ENCODE data around the gene HNRNPA1L2.
A peak's percentile ranks its signal among the peaks of the same experiment; 100 is the strongest.

HNRNPA1L2 gene

GRCh38 chr13:52644108-52644507 lies 1.9 kb downstream of the HNRNPA1L2 start:
- H3K27ac ChIP-seq (ENCODE audit: insufficient read depth in 1 of 2, low read depth in 1 of 2, low read length in 2 of 2, poor library complexity in 1 of 2, severe bottlenecking in 2 of 2): no peak overlapping the region
- H3K4me1 ChIP-seq (ENCODE audit: control extremely low read depth in 1 of 4, control insufficient read depth in 4 of 4, insufficient read depth in 4 of 4, low read length in 3 of 4): no peaks in the 10 kb centered on the region
- ChIA-PET CTCF (interaction anchor here (1.0 kb wide), 1 partner anchor 9 kb away, joined by 5 read pairs; no protein-coding TSS in a partner anchor), POLR2A (no interaction called here)
- 93% methylated on average over 3 of the region's 3 CpGs for WGBS (ENCODE audit: insufficient coverage)
- no peak for DNase-seq
- no peaks in the 10 kb centered on the region for H3K27me3 ChIP-seq (replicated peaks in 2 of 5; ENCODE audit: control insufficient read depth in 4 of 5, insufficient read depth in 5 of 5, low read length in 4 of 5)
- H3K9me3 ChIP-seq (ENCODE audit: control extremely low read depth in 1 of 5, control insufficient read depth in 4 of 5, insufficient read depth in 2 of 5, low read depth in 1 of 5, low read length in 4 of 5): no peaks in the 10 kb centered on the region
- peaks cover 4 to 25% (median 10%) of the 10 kb centered on the region in 4 experiments for H3K36me3 ChIP-seq (ENCODE audit: control insufficient read depth in 4 of 4, insufficient read depth in 4 of 4, low read length in 3 of 4)
- H3K4me3 ChIP-seq (ENCODE audit: control insufficient read depth in 1 of 7, extremely low read depth in 1 of 7, insufficient read depth in 4 of 7, low read depth in 2 of 7, low read length in 6 of 7): no peak overlapping the region

- Histone ChIP-seq H3K27ac (ENCODE audit: insufficient read depth in 1 of 2, low read depth in 1 of 2, low read length in 2 of 2, poor library complexity in 1 of 2, severe bottlenecking in 2 of 2) (no peak overlapping the region), H3K9me3 (ENCODE audit: control extremely low read depth in 1 of 5, control insufficient read depth in 4 of 5, insufficient read depth in 2 of 5, low read depth in 1 of 5, low read length in 4 of 5) (no peaks in the 10 kb centered on the region), H3K4me1 (ENCODE audit: control extremely low read depth in 1 of 4, control insufficient read depth in 4 of 4, insufficient read depth in 4 of 4, low read length in 3 of 4) (peaks cover 6 to 12% (median 8%) of the 10 kb centered on the region in 4 experiments), H3K36me3 (ENCODE audit: control insufficient read depth in 4 of 4, insufficient read depth in 4 of 4, low read length in 3 of 4) (peaks cover 3 to 13% (median 6%) of the 10 kb centered on the region in 4 experiments), H3K4me3 (ENCODE audit: control insufficient read depth in 1 of 7, extremely low read depth in 1 of 7, insufficient read depth in 4 of 7, low read depth in 2 of 7, low read length in 6 of 7) (no peak overlapping the region), H3K27me3 (replicated peaks in 2 of 5; ENCODE audit: control insufficient read depth in 4 of 5, insufficient read depth in 5 of 5, low read length in 4 of 5) (no peaks in the 10 kb centered on the region)
- ChIA-PET POLR2A (no interaction called here), CTCF (no interaction called here)
- DNase-seq: no peak
Observed at GRCh38 chr13:52646967-52647366, 4.7 kb downstream of the HNRNPA1L2 start.

GRCh38 chr13:52650731-52651130 lies 8.5 kb downstream of the HNRNPA1L2 start:
- Histone ChIP-seq H3K27ac (ENCODE audit: insufficient read depth in 1 of 2, low read depth in 1 of 2, low read length in 2 of 2, poor library complexity in 1 of 2, severe bottlenecking in 2 of 2) (peak overlapping the region; percentile 99 to 100), H3K27me3 (replicated peaks in 2 of 5; ENCODE audit: control insufficient read depth in 4 of 5, insufficient read depth in 5 of 5, low read length in 4 of 5) (no peaks in the 10 kb centered on the region), H3K9me3 (ENCODE audit: control extremely low read depth in 1 of 5, control insufficient read depth in 4 of 5, insufficient read depth in 2 of 5, low read depth in 1 of 5, low read length in 4 of 5) (no peaks in the 10 kb centered on the region), H3K4me3 (ENCODE audit: control insufficient read depth in 1 of 7, extremely low read depth in 1 of 7, insufficient read depth in 4 of 7, low read depth in 2 of 7, low read length in 6 of 7) (peak overlapping the region in 4 of 7 experiments; percentile 87 to 98 (median 95)), H3K36me3 (ENCODE audit: control insufficient read depth in 4 of 4, insufficient read depth in 4 of 4, low read length in 3 of 4) (peaks cover 2 to 8% (median 4%) of the 10 kb centered on the region in 4 experiments), H3K4me1 (ENCODE audit: control extremely low read depth in 1 of 4, control insufficient read depth in 4 of 4, insufficient read depth in 4 of 4, low read length in 3 of 4) (peaks cover 15 to 28% (median 17%) of the 10 kb centered on the region in 4 experiments)
- no peak for DNase-seq
- 96% methylated on average over 4 of the region's 6 CpGs for WGBS (ENCODE audit: insufficient coverage)
- ChIA-PET POLR2A (no interaction called here), CTCF (no interaction called here)

- no peaks in the 10 kb centered on the region for H3K27me3 ChIP-seq (replicated peaks in 2 of 5; ENCODE audit: control insufficient read depth in 4 of 5, insufficient read depth in 5 of 5, low read length in 4 of 5)
- H3K27ac ChIP-seq (ENCODE audit: insufficient read depth in 1 of 2, low read depth in 1 of 2, low read length in 2 of 2, poor library complexity in 1 of 2, severe bottlenecking in 2 of 2): peak overlapping the region; percentile 99 to 100
- H3K9me3 ChIP-seq (ENCODE audit: control extremely low read depth in 1 of 5, control insufficient read depth in 4 of 5, insufficient read depth in 2 of 5, low read depth in 1 of 5, low read length in 4 of 5): no peaks in the 10 kb centered on the region
- H3K36me3 ChIP-seq (ENCODE audit: control insufficient read depth in 4 of 4, insufficient read depth in 4 of 4, low read length in 3 of 4): peaks cover 2 to 11% (median 4%) of the 10 kb centered on the region in 4 experiments
- DNase-seq: no peak
- H3K4me1 ChIP-seq (ENCODE audit: control extremely low read depth in 1 of 4, control insufficient read depth in 4 of 4, insufficient read depth in 4 of 4, low read length in 3 of 4): peaks cover 15 to 28% (median 17%) of the 10 kb centered on the region in 4 experiments
- H3K4me3 ChIP-seq (ENCODE audit: control insufficient read depth in 1 of 7, extremely low read depth in 1 of 7, insufficient read depth in 4 of 7, low read depth in 2 of 7, low read length in 6 of 7): peak overlapping the region; percentile 87 to 98 (median 93)
- CTCF ChIA-PET: interaction anchor here (0.6 to 3.0 kb wide), 10 partner anchors 12 to 196 kb away, joined by 3 to 26 read pairs (median 5); partner anchors contain the start of gene PCDH8
- POLR2A ChIA-PET: interaction anchor here (1.8 to 2.1 kb wide), 2 partner anchors 35 to 50 kb away, joined by 6 to 15 read pairs; no protein-coding TSS in a partner anchor
- 0% methylated on average over 2 of the region's 7 CpGs for WGBS (ENCODE audit: insufficient coverage)
Observed at GRCh38 chr13:52651897-52652195, 9.6 kb downstream of the HNRNPA1L2 start.

GRCh38 chr13:52652196-52652979 lies 10.2 kb downstream of the HNRNPA1L2 start, which contains the start of gene SUGT1:
TSS of gene SUGT1 (plus strand) at chr13:52652836. CDS start at chr13:52652921, 85 bp downstream.
- ChIA-PET CTCF (interaction anchor here (0.7 to 3.0 kb wide), 17 partner anchors 11 to 203 kb away, joined by 3 to 26 read pairs (median 5); partner anchors contain the start of gene PCDH8), POLR2A (interaction anchor here (0.7 to 2.1 kb wide), 5 partner anchors 13 to 1267 kb away, joined by 3 to 15 read pairs (median 4); no protein-coding TSS in a partner anchor)
- under 1% methylated on average over 49 of the region's 61 CpGs for WGBS (ENCODE audit: insufficient coverage)
- H3K27ac ChIP-seq (ENCODE audit: insufficient read depth in 1 of 2, low read depth in 1 of 2, low read length in 2 of 2, poor library complexity in 1 of 2, severe bottlenecking in 2 of 2): peak within 1 kb of the TSS; percentile 99 to 100
- no peaks in the 10 kb centered on the region for H3K27me3 ChIP-seq (replicated peaks in 2 of 5; ENCODE audit: control insufficient read depth in 4 of 5, insufficient read depth in 5 of 5, low read length in 4 of 5)
- peaks cover 2 to 11% (median 4%) of the 10 kb centered on the region in 4 experiments for H3K36me3 ChIP-seq (ENCODE audit: control insufficient read depth in 4 of 4, insufficient read depth in 4 of 4, low read length in 3 of 4)
- DNase-seq: peak; percentile 98 to 100 (median 99)
- H3K4me1 ChIP-seq (ENCODE audit: control extremely low read depth in 1 of 4, control insufficient read depth in 4 of 4, insufficient read depth in 4 of 4, low read length in 3 of 4): peaks cover 15 to 28% (median 17%) of the 10 kb centered on the region in 4 experiments
- H3K9me3 ChIP-seq (ENCODE audit: control extremely low read depth in 1 of 5, control insufficient read depth in 4 of 5, insufficient read depth in 2 of 5, low read depth in 1 of 5, low read length in 4 of 5): no peaks in the 10 kb centered on the region
- peak within 1 kb of the TSS; percentile 87 to 98 (median 93) for H3K4me3 ChIP-seq (ENCODE audit: control insufficient read depth in 1 of 7, extremely low read depth in 1 of 7, insufficient read depth in 4 of 7, low read depth in 2 of 7, low read length in 6 of 7)

- under 1% methylated on average over 14 of the region's 18 CpGs for WGBS (ENCODE audit: insufficient coverage)
- Histone ChIP-seq H3K36me3 (ENCODE audit: control insufficient read depth in 4 of 4, insufficient read depth in 4 of 4, low read length in 3 of 4) (peaks cover 2 to 11% (median 4%) of the 10 kb centered on the region in 4 experiments), H3K4me1 (ENCODE audit: control extremely low read depth in 1 of 4, control insufficient read depth in 4 of 4, insufficient read depth in 4 of 4, low read length in 3 of 4) (peaks cover 15 to 28% (median 17%) of the 10 kb centered on the region in 4 experiments), H3K9me3 (ENCODE audit: control extremely low read depth in 1 of 5, control insufficient read depth in 4 of 5, insufficient read depth in 2 of 5, low read depth in 1 of 5, low read length in 4 of 5) (no peaks in the 10 kb centered on the region), H3K27ac (ENCODE audit: insufficient read depth in 1 of 2, low read depth in 1 of 2, low read length in 2 of 2, poor library complexity in 1 of 2, severe bottlenecking in 2 of 2) (peak overlapping the region; percentile 80 to 100), H3K27me3 (replicated peaks in 2 of 5; ENCODE audit: control insufficient read depth in 4 of 5, insufficient read depth in 5 of 5, low read length in 4 of 5) (no peaks in the 10 kb centered on the region), H3K4me3 (ENCODE audit: control insufficient read depth in 1 of 7, extremely low read depth in 1 of 7, insufficient read depth in 4 of 7, low read depth in 2 of 7, low read length in 6 of 7) (peak overlapping the region; percentile 87 to 98 (median 93))
- DNase-seq: no peak
- POLR2A ChIA-PET: interaction anchor here (0.7 to 2.1 kb wide), 5 partner anchors 12 to 1267 kb away, joined by 3 to 15 read pairs (median 4); no protein-coding TSS in a partner anchor
- CTCF ChIA-PET: interaction anchor here (0.7 to 3.0 kb wide), 16 partner anchors 11 to 204 kb away, joined by 3 to 26 read pairs (median 5); partner anchors contain the start of gene PCDH8
Observed at GRCh38 chr13:52652980-52653303, 10.7 kb downstream of the HNRNPA1L2 start.

- 89% methylated on average over 1 of the region's 2 CpGs for WGBS (ENCODE audit: insufficient coverage)
- no peak for DNase-seq
- CTCF ChIA-PET: interaction anchor here (2.7 kb wide), 1 partner anchor 51 kb away, joined by 7 read pairs; no protein-coding TSS in a partner anchor
- no peaks in the 10 kb centered on the region for H3K27me3 ChIP-seq (replicated peaks in 2 of 5; ENCODE audit: control insufficient read depth in 4 of 5, insufficient read depth in 5 of 5, low read length in 4 of 5)
- peaks cover 0 to 5% (median under 1%) of the 10 kb centered on the region in 4 experiments for H3K4me1 ChIP-seq (ENCODE audit: control extremely low read depth in 1 of 4, control insufficient read depth in 4 of 4, insufficient read depth in 4 of 4, low read length in 3 of 4)
- H3K4me3 ChIP-seq (ENCODE audit: control insufficient read depth in 1 of 7, extremely low read depth in 1 of 7, insufficient read depth in 4 of 7, low read depth in 2 of 7, low read length in 6 of 7): no peak overlapping the region
- no peaks in the 10 kb centered on the region for H3K9me3 ChIP-seq (ENCODE audit: control extremely low read depth in 1 of 5, control insufficient read depth in 4 of 5, insufficient read depth in 2 of 5, low read depth in 1 of 5, low read length in 4 of 5)
- H3K27ac ChIP-seq (ENCODE audit: insufficient read depth in 1 of 2, low read depth in 1 of 2, low read length in 2 of 2, poor library complexity in 1 of 2, severe bottlenecking in 2 of 2): no peak overlapping the region
- POLR2A ChIA-PET: no interaction called here
- peaks cover 8 to 46% (median 26%) of the 10 kb centered on the region in 4 experiments for H3K36me3 ChIP-seq (ENCODE audit: control insufficient read depth in 4 of 4, insufficient read depth in 4 of 4, low read length in 3 of 4)
Observed at GRCh38 chr13:52659340-52659739, 17.1 kb downstream of the HNRNPA1L2 start.
